Mesenchymal stem cell (in vitro differentiated cells and primary cell): ENCODE measurements around the gene NAT10.

Source experiments
- DNase-seq: peaks from one replicate; pipeline ENCODE4 v3.0.0-alpha.2; 2013
- H2AFZ ChIP-seq: one replicate; pipeline ENCODE4 v1.6.1; 2013; ENCODE audit warnings: low read depth, mild to moderate bottlenecking, control low read depth, inconsistent platforms, low read length, moderate library complexity
- H2AK5ac ChIP-seq: 2 replicates; pipeline ENCODE4 v1.6.1; 2013; ENCODE audit warnings: low read length, moderate library complexity, mild to moderate bottlenecking, inconsistent platforms; ENCODE audit not compliant: severe bottlenecking
- H2BK120ac ChIP-seq: one replicate; pipeline ENCODE4 v1.6.1; 2013; ENCODE audit warnings: low read depth, mild to moderate bottlenecking, inconsistent platforms, low read length, moderate library complexity
- H2BK12ac ChIP-seq, 2 experiments: one replicate each; pipeline ENCODE4 v1.6.1; 2013; ENCODE audit warnings: inconsistent platforms in 2 of 2, low read length in 2 of 2, mild to moderate bottlenecking in 2 of 2, moderate library complexity in 2 of 2, control low read depth in 1 of 2
- H2BK15ac ChIP-seq: one replicate; pipeline ENCODE4 v1.6.1; 2013; ENCODE audit warnings: mild to moderate bottlenecking, low read depth, inconsistent platforms; ENCODE audit not compliant: poor library complexity, severe bottlenecking
- H2BK5ac ChIP-seq: 2 replicates; pipeline ENCODE4 v1.6.1; 2013; ENCODE audit warnings: low read depth, mild to moderate bottlenecking, low read length, control low read depth, inconsistent platforms; ENCODE audit not compliant: poor library complexity, severe bottlenecking
- H3K14ac ChIP-seq, 2 experiments: one replicate each; pipeline ENCODE4 v1.6.1; 2013; ENCODE audit warnings: inconsistent platforms in 2 of 2, low read length in 2 of 2, control low read depth in 1 of 2, mild to moderate bottlenecking in 1 of 2, moderate library complexity in 1 of 2
- H3K18ac ChIP-seq, 2 experiments: one replicate each; pipeline ENCODE4 v1.6.1; 2013; ENCODE audit warnings: inconsistent platforms in 2 of 2, low read length in 2 of 2, control low read depth in 1 of 2, low read depth in 1 of 2, mild to moderate bottlenecking in 1 of 2
- H3K23ac ChIP-seq, 2 experiments: one replicate each; pipeline ENCODE4 v1.6.1; 2013; ENCODE audit warnings: inconsistent platforms in 2 of 2, low read length in 2 of 2, mild to moderate bottlenecking in 2 of 2, moderate library complexity in 2 of 2, control low read depth in 1 of 2
- H3K27ac ChIP-seq: 2 replicates; pipeline ENCODE4 v1.5.1; 2013; ENCODE audit warnings: mild to moderate bottlenecking, moderate library complexity, low read length, control low read depth, inconsistent platforms; ENCODE audit not compliant: poor library complexity, severe bottlenecking
- H3K27me3 ChIP-seq, 2 experiments: 2 replicates each; pipeline versions ENCODE4 v1.6.1 to v1.7.0; 2013; ENCODE audit warnings: low read length in 2 of 2, mild to moderate bottlenecking in 2 of 2, moderate library complexity in 2 of 2, control low read depth in 1 of 2, inconsistent platforms in 1 of 2; ENCODE audit not compliant: control insufficient read depth in 1 of 2, insufficient read depth in 1 of 2
- H3K36me3 ChIP-seq, 2 experiments: 2 replicates each; pipeline versions ENCODE4 v1.6.1 to v1.7.0; 2013; ENCODE audit warnings: low read length in 2 of 2, control low read depth in 1 of 2, inconsistent platforms in 1 of 2, low read depth in 1 of 2, mild to moderate bottlenecking in 1 of 2; ENCODE audit not compliant: insufficient read depth in 2 of 2, control insufficient read depth in 1 of 2
- H3K4ac ChIP-seq, 2 experiments: one replicate each; pipeline ENCODE4 v1.6.1; 2013; ENCODE audit warnings: inconsistent platforms in 2 of 2, low read length in 2 of 2, mild to moderate bottlenecking in 2 of 2, moderate library complexity in 2 of 2, control low read depth in 1 of 2, low read depth in 1 of 2
- H3K4me1 ChIP-seq: 2 replicates; pipeline ENCODE4 v1.6.1; 2013; ENCODE audit warnings: low read depth, low read length, control low read depth; ENCODE audit not compliant: control insufficient read depth, insufficient read depth
- H3K4me2 ChIP-seq: 2 replicates; pipeline ENCODE4 v1.6.1; 2013; ENCODE audit warnings: low read length, mild to moderate bottlenecking, inconsistent platforms; ENCODE audit not compliant: poor library complexity, severe bottlenecking
- H3K4me3 ChIP-seq, 2 experiments: 2 replicates each; pipeline versions ENCODE4 v1.5.1 to v1.7.0; 2013; ENCODE audit warnings: low read length in 2 of 2, mild to moderate bottlenecking in 2 of 2, control low read depth in 1 of 2, low read depth in 1 of 2; ENCODE audit not compliant: insufficient read depth in 1 of 2
- H3K79me1 ChIP-seq: replicated peaks from 2 replicates; pipeline ENCODE4 v1.6.1; 2013; ENCODE audit warnings: mild to moderate bottlenecking, control low read depth, low read length, inconsistent platforms; ENCODE audit not compliant: poor library complexity, severe bottlenecking
- H3K9ac ChIP-seq: 2 replicates; pipeline ENCODE4 v1.7.0; 2013; ENCODE audit warnings: mild to moderate bottlenecking, low read length, moderate library complexity
- H3K9me3 ChIP-seq: 2 replicates; pipeline ENCODE4 v1.7.0; 2013; ENCODE audit warnings: mild to moderate bottlenecking, low read length; ENCODE audit not compliant: control insufficient read depth
- H4K8ac ChIP-seq: one replicate; pipeline ENCODE4 v1.6.1; 2013; ENCODE audit warnings: inconsistent platforms, mild to moderate bottlenecking, low read length, moderate library complexity
- H4K91ac ChIP-seq: one replicate; pipeline ENCODE4 v1.6.1; 2013; ENCODE audit warnings: mild to moderate bottlenecking, low read length, inconsistent platforms
- WGBS: methylation state at CpG from one replicate; pipeline ENCODE4 v1.1.7; 2013; ENCODE audit warnings: mixed read lengths; 5-methylcytosine and 5-hydroxymethylcytosine counted together

The NAT10 gene

GRCh38 chr11:34075178-34075820 is 30.1 kb upstream of the NAT10 start:
- Histone ChIP-seq H3K4me2 (no peak overlapping the region), H4K8ac (no peak overlapping the region), H2AFZ (no peak overlapping the region), H3K4ac (no peak overlapping the region), H2BK15ac (no peak overlapping the region), H2BK5ac (no peak overlapping the region), H3K18ac (no peak overlapping the region), H3K4me1 (no peaks in the 10 kb centered on the region), H3K14ac (no peak overlapping the region), H3K4me3 (peak overlapping the region in 1 of 2 experiments; percentile 63), H3K27ac (peak overlapping the region; percentile 13), H3K27me3 (no peaks in the 10 kb centered on the region), H2AK5ac (no peak overlapping the region), H2BK12ac (no peak overlapping the region), H2BK120ac (no peak overlapping the region), H3K9me3 (no peaks in the 10 kb centered on the region), H3K79me1 (peaks cover 8% of the 10 kb centered on the region), H3K36me3 (peaks cover 27 to 84% of the 10 kb centered on the region in 2 experiments), H3K23ac (no peak overlapping the region), H3K9ac (peak overlapping the region; percentile 77), H4K91ac (no peak overlapping the region)
- 0% methylated on average over 1 of the region's 2 CpGs for WGBS
- DNase-seq, result peak; percentile 66

- Histone ChIP-seq H2BK12ac (no peak overlapping the region), H2BK15ac (no peak overlapping the region), H2AK5ac (no peak overlapping the region), H2BK5ac (no peak overlapping the region), H3K4me2 (no peak overlapping the region), H3K27me3 (no peaks in the 10 kb centered on the region), H4K8ac (no peak overlapping the region), H4K91ac (no peak overlapping the region), H3K14ac (no peak overlapping the region), H3K4me3 (no peak overlapping the region), H3K18ac (no peak overlapping the region), H3K79me1 (peaks cover 11% of the 10 kb centered on the region), H3K9me3 (no peaks in the 10 kb centered on the region), H2BK120ac (no peak overlapping the region), H3K36me3 (peaks cover 40 to 98% of the 10 kb centered on the region in 2 experiments), H3K4ac (no peak overlapping the region), H3K9ac (peak overlapping the region; percentile 13), H3K27ac (no peak overlapping the region), H2AFZ (no peak overlapping the region), H3K23ac (no peak overlapping the region), H3K4me1 (no peaks in the 10 kb centered on the region)
- DNase-seq, result no peak
- WGBS, result 82% methylated on average over 3 of the region's 4 CpGs
Measured at GRCh38 chr11:34080609-34081008, 24.8 kb upstream of the NAT10 start.

- H3K23ac ChIP-seq, result no peak overlapping the region
- no peak overlapping the region for H3K4ac ChIP-seq
- no peak overlapping the region for H2BK5ac ChIP-seq
- no peak overlapping the region for H2AK5ac ChIP-seq
- H2BK120ac ChIP-seq, result no peak overlapping the region
- H3K27ac ChIP-seq, result no peak overlapping the region
- no peak overlapping the region for H2BK12ac ChIP-seq
- WGBS, result 97% methylated on average over 2 of the region's 2 CpGs
- H3K14ac ChIP-seq, result no peak overlapping the region
- no peak overlapping the region for H4K91ac ChIP-seq
- peaks cover 50 to 93% of the 10 kb centered on the region in 2 experiments for H3K36me3 ChIP-seq
- H3K79me1 ChIP-seq, result peaks cover 9% of the 10 kb centered on the region
- H3K9ac ChIP-seq, result peak overlapping the region; percentile 9
- no peak for DNase-seq
- no peak overlapping the region for H4K8ac ChIP-seq
- H3K4me3 ChIP-seq, result no peak overlapping the region
- no peak overlapping the region for H3K18ac ChIP-seq
- no peak overlapping the region for H2AFZ ChIP-seq
- H3K4me1 ChIP-seq, result no peaks in the 10 kb centered on the region
- no peak overlapping the region for H2BK15ac ChIP-seq
- H3K9me3 ChIP-seq, result no peaks in the 10 kb centered on the region
- no peak overlapping the region for H3K4me2 ChIP-seq
- H3K27me3 ChIP-seq, result no peaks in the 10 kb centered on the region
Measured at GRCh38 chr11:34084637-34085036, 20.8 kb upstream of the NAT10 start.

GRCh38 chr11:34086554-34087283 is 18.7 kb upstream of the NAT10 start:
- Histone ChIP-seq H2BK15ac (no peak overlapping the region), H3K4me2 (no peak overlapping the region), H3K4me1 (no peaks in the 10 kb centered on the region), H3K14ac (no peak overlapping the region), H3K9me3 (no peaks in the 10 kb centered on the region), H3K4ac (no peak overlapping the region), H2AFZ (no peak overlapping the region), H3K18ac (no peak overlapping the region), H3K27me3 (no peaks in the 10 kb centered on the region), H3K23ac (no peak overlapping the region), H2AK5ac (no peak overlapping the region), H3K36me3 (peaks cover 42 to 95% of the 10 kb centered on the region in 2 experiments), H4K91ac (no peak overlapping the region), H4K8ac (no peak overlapping the region), H2BK12ac (no peak overlapping the region), H3K9ac (no peak overlapping the region), H3K4me3 (no peak overlapping the region), H2BK120ac (no peak overlapping the region), H3K27ac (no peak overlapping the region), H2BK5ac (no peak overlapping the region), H3K79me1 (peaks cover 9% of the 10 kb centered on the region)
- WGBS, result 100% methylated on average over 2 of the region's 4 CpGs
- DNase-seq, result peak; percentile 62
